HG02759 (cell line): ENCODE results near the gene DNAJB8.

Experiments
- ATAC-seq: cut with Tn5 transposase; IDR thresholded peaks from one replicate; pipeline ENCODE4 v1.9.1; 2021; ENCODE audit warnings: mild to moderate bottlenecking, moderate library complexity; ENCODE audit not compliant: unreplicated experiment

The DNAJB8 gene

GRCh38 chr3:128484404-128485281 is 18.0 kb upstream of the DNAJB8 start:
- no peak for ATAC-seq

GRCh38 chr3:128483657-128484403 is 17.1 kb upstream of the DNAJB8 start:
- ATAC-seq: no peak

DNA sequence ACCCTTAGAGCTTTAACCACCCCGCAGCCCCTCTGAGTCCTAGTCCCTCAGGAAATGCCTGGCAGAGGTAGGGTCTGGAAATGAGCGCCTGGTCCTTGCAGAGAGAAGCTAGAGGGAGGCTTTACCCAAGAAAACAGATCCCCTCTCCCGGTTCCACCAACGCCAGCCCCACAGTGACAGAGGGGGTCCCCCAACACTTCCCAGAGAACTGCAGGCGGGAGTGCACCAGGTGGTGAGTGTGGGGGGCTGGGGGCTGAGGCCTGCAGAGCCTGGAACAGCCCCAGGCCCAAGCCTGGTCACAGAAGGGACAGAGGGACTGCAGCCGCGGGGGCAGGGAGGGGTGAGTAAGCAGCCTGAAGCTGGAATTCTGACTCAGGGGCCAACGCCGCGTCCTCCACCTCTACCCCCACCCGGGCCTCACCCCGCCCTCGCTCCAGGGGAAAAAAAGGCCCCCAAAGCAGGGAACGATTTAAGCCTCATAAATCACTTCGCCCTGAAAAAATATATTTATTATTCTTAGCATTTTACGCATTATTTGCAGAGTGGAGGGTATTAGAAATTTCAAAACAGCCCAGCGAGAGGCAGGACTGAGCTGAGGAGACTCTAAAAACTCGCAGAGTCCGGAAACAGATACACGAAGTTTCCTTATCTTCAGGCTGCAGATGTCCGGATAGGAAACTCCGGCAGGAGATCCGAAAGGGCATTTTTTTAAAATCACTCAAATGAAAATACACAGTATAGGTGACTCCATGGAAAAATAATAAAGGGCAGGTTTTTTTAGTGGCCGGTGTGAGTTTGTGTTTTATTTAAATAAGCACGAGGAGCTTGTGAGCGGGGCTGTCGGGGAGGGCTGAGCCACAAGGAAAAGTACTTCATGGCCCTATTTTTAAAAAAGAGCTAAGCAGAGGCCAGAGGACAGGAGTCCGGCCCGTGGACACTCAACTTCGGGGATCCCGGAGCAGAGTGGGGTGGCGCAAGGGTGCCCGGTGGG is 16.3 kb upstream of the DNAJB8 start:
- ATAC-seq: no peak

DNA sequence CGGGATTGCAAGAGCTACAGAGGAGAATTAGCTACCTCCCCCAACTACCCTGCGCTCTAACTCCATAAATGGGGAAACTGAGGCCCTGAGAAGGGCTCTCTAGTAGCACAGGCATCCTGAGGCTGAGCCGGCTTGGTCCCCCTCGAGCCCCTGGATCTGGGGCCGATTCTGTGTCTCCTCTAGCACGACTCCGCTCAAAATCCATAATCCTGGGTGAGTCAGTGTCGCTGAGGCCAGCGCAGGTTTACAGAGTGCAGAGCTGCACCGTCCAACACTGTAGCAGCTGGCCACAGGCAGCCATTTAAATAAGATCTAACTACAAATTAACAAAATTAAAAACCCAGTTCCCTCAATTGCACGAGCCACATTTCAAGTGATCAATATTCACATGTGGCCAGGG is 15.5 kb upstream of the DNAJB8 start:
- no peak for ATAC-seq

DNA sequence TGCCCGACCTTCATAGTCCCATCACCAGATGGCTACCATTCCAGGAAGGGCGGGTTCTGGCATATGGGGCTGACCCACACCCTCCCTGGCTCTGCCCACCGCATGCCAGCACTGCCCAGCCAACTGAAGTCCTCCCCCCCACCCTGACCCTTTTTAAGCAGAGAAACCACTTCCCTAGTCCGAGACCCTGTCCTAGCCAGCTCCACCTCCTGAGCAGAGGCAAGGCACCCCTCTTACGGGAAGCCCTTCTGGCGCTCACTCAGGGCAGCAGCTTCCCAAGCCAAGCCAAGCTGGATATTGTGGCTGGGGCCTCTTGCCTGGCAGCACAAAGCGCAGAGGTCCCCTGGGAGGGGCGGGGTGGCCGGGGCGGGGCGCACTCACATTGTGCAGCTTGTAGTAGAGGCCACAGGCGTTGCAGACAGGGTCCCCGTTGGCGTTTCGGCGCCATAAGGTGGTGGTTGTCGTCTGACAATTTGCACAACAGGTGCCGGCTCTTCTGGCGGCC is 14.8 kb upstream of the DNAJB8 start:
- ATAC-seq: no peak

- ATAC-seq: no peak
Measured at GRCh38 chr3:128480717-128481437, 14.2 kb upstream of the DNAJB8 start.

GRCh38 chr3:128480278-128480677 is 13.6 kb upstream of the DNAJB8 start:
- ATAC-seq: no peak

DNA sequence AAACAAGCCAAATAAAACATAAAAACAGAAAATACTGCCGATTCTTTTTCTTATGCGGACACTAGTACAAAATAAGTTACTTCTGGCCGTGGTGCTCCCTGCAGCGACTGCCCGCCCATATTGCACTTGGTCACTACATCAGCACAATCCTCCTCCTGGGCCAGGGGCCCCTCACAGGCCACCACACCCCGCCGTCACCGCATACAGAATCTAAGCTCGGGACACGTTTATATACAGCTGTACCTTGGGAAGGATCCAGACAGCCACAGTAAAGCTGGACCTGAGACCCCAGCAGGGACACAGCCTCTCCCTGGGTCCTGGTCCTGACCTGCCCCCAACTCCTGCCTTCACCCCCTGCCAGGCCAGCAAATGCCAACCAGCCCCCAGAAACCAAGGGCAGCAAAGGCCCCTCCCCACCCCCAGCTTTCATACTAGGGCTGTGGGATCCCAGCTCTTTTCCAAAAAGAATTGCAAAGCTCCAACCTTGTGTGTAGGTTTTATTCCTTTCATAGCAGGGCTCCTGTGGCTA is 12.9 kb upstream of the DNAJB8 start:
- no peak for ATAC-seq

DNA sequence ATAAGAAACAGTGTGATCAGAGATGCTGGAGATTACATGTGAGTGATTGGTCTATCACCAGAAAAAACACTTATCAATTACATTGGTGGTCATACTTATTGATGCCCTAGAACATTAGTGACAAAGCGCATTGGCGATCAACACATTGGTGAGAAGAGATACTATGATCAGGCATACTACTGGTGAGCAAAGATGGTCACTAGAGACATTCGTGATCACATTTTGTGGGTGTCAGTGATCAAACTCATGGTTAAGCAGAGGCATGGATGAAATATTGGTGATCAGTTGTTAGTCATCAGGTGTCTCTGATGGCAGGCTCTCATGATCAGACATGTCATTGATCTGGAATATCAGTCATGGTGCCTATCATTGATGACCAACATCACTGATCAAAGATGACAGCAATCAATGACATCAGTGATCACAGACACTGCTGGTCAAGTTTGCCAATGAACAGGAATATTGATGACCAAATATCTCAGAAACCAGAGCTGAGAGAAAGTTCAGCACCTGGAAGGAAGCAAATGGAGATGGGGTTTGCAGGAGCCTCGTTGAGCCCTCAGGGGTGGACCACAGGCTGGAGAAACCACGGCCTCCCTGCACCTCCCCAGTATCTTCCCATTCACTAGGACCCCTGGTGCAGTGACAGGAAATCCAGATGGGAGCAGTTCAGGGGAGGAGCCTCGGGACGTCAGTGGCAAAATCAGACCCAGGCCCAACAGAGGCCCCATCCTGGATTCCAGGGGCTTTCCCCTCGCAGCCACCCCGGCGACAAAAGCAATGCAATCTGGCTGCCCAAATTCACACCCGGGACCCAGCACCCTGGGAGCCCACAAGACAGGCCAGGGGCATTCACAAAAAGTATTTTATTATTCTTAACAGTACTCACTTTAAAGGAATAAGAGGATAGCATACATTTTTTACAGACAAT is 12.2 kb upstream of the DNAJB8 start:
- ATAC-seq: no peak

GRCh38 chr3:128476659-128477058 is 10.0 kb upstream of the DNAJB8 start:
- no peak for ATAC-seq

GRCh38 chr3:128475355-128475754 is 8.7 kb upstream of the DNAJB8 start:
- ATAC-seq: no peak

DNA sequence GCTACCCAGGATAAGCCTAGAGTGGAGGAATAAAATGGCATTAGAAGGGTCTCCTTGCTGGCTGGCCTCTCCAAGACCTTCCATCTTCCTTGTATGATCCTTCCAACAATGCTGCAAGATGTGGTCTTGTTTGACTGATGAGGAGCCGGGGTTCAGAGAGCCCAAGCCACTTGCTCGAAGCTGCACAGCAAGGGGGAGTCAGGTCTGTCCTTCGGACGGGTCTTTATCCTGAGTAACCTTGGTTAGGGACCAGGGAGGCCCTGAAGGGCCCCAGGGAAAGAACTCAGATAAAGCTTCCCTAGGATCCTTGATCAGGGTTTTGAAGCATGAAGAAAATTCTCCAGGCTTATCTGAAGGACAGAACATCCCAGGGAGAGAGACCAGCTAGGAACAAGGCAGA is 7.0 kb upstream of the DNAJB8 start:
- ATAC-seq: no peak

- ATAC-seq: no peak
Measured at GRCh38 chr3:128473180-128473519, 6.5 kb upstream of the DNAJB8 start.

DNA sequence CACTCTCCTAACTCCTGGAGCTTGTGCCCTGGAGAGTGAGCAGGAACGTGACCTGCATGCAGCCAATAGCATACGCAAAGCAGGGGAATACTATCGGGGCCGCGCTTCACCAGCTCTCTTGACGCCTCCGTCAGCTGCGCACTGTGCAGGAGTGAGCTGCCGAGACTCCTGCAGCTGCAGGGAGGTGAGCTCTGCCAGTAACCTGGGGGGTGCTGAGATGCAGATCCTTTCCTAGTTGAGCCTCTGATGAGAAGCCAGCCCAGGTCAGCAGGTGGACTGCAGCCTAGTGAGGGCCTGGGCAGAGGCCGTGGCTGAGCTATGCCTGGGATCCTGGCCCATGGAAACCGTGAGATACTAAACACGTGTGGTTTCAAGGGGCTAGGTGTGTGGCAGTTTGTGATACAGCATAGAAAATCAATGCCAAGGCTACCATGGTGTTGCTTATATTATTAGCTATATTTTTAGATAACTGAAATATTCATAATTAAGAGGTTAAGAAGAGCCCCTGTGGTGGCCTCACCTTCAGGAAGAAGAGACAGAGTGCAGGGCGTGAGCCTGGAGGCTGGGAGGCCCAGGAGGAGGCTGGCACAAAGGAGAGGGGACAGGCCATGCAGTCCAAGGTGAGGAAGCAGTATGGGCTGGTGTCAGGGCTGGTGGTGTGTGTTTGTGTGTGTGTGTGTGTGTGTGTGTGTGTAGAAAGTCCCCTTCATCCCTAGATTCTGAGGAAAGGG is 5.9 kb upstream of the DNAJB8 start:
- no peak for ATAC-seq

DNA sequence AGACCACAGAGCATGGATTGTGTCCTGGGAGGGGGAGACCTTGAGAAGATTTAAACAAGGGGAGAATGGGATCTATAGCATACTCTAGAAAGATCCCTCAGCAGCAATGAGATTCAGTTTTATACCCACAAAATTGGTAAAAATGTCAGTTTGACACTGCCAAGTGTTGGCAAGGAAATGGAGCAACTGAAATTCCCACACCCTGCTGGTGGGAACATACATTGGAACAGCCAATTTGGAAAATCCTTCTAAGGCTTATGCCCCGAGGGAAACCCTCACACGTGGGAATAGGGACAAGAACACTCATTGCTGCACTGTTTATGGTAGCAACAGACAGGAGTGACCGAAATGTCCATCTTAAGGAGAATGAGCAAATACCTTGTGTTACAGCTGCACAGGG is 5.0 kb upstream of the DNAJB8 start:
- no peak for ATAC-seq

GRCh38 chr3:128471110-128471509 is 4.4 kb upstream of the DNAJB8 start:
- no peak for ATAC-seq

DNA sequence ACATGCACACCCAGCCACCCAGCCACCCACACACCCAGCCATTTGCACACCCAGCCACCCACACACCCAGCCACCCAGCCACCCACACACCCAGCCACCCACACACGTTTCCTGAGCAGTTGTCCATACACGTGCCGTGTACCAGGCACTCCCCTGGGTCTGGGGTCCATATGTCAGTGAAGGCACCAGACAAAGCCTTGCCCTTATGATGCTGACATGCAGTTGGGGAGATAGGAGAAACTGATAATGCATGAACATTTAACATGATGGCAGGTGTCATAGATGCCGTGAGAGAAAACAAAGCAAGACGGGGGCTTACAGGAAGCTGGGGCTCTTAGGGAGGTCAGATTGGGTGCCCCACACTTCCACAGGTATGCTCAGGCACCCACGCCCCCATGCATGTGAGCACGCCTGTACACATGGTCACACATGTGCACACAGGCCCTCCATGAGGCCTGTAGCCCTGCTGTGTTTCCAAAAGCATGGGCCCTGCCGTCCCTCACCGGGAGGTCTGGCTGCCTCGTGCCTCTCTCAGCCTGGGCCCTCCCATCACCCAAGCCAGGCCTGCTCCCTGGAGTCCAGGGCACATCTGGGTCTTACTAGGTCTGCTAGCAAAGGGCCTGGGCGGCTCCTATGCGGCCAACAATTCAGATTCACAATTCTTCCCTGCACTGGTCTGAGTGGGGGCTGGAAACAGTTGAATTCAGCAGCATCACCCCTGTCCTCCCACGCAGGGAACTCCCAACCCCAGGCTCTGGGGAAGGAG is 3.6 kb upstream of the DNAJB8 start:
- ATAC-seq: no peak

- ATAC-seq: no peak
Measured at GRCh38 chr3:128469556-128469955, 2.9 kb upstream of the DNAJB8 start.
